GM20000 (cell line): ENCODE data around the gene TMEM174.
"Not testable (repeated sequence)": the region's sequence is repeated elsewhere in the genome, so short reads cannot be mapped to it uniquely, and the experiment has no call there.

ENCODE experiments used
- DNase-seq: peaks from one replicate; pipeline ENCODE4 v3.0.0; 2012; ENCODE audit warnings: low spot score
- CTCF ChIP-seq: IDR thresholded peaks from 2 replicates; pipeline ENCODE4 v1.5.1; 2012; ENCODE audit warnings: mild to moderate bottlenecking, control low read depth; ENCODE audit errors: extremely low read depth, missing control alignments

Gene TMEM174

GRCh38 chr5:73204733-73205132, 31.7 kb downstream of the TMEM174 start:
- no peak for DNase-seq
- TF ChIP-seq CTCF: no peak

DNA sequence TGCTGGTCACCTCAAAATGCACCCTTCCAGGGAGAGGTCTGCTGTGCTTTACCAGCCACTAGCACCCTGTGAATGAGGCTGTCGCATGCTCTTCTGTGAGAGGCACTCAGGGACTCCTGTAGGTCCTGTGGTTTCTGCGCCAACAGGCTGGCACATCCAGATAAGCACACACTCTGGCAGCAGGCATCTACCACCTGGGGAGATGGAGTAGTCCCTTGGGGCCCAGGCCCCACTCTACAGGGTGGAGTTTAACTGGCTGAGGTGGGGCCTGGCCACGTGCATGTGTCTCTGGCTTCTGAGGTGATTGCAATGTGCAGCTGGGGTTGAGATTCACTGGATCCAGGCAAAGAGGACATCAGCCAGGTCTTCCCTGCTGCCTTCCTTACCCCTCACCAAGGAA, 32.3 kb downstream of the TMEM174 start:
- no peak for TF ChIP-seq CTCF
- no peak for DNase-seq

- DNase-seq: not testable (repeated sequence)
Observed at GRCh38 chr5:73207239-73207638, 34.2 kb downstream of the TMEM174 start.

DNA sequence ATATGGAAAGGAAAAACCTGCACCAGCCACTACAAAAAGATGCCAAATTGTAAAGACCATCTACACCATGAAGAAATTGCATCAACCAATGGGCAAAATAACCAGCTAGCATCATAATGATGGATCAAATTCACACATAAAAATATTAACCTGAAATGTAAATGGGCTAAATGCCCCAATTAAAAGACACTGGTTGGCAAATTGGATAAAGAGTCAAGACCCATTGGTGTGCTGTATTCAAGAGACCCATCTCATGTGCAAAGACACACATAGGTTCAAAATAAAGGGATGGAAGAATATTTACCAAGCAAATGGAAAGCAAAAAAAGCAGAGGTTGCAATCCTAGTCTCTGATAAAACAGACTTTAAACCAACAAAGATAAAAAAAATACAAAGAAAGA, 36.1 kb downstream of the TMEM174 start:
- DNase-seq: not testable (repeated sequence)

DNA sequence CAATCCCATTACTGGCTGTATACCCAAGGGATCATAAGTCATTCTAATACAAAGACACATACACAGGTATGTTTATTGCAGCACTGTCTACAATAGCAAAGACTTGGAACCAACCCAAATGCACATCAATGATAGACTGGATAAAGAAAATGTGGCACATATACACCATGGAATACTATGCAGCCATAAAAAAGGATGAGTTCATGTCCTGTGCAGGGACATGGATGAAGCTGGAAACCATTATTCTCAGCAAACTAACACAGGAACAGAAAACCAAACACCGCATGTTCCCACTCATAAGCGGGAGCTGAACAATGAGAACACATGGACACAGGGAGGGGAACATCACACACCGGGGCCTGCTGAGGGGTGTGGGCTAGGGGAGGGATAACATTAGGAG, 39.7 kb downstream of the TMEM174 start:
- not testable (repeated sequence) for DNase-seq

- no peak for TF ChIP-seq CTCF
- no peak for DNase-seq
Observed at GRCh38 chr5:73213566-73213998, 40.6 kb downstream of the TMEM174 start.

DNA sequence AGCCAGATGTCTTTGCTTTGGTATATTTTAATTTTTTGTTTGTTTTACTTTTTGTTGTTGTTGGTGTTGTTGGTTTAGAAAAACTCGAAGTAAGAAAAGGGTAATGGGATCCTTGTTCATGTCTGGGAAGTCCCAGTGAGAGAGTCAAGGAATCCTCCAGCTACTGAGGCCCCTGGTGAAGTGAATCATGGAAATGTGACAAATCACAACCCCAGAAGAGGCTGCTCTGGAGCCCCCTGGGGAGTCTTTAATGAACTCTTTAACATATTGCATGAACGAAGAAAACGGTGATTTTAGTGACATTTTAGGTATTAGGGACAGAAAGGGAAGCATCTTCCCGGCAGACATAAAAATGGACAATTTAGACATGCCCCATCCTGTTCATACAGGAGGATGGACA, 41.3 kb downstream of the TMEM174 start:
- no peak for TF ChIP-seq CTCF

DNA sequence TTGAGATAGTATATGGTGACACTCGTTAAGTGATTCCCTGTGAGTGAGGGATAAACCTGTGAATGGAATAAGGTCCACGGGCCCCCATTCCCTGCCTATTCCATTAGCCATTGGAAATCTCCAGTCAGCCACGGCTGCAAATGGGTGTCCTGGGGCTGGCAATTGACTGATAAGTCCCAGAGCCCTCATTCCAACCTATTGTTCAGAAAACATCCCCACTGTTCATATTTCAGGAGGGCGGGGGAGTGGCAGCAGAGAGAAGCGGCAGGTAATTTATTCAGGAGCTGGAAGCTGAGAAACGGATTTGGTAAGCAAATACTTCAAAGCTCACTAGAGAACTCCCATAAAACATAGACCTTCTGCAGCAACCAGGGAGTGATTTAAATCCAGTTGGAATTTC, 42.0 kb downstream of the TMEM174 start:
- TF ChIP-seq CTCF: no peak
- DNase-seq: no peak

More for the DNA sequence above, 41.3 kb downstream of the TMEM174 start:
- no peak for DNase-seq

DNA sequence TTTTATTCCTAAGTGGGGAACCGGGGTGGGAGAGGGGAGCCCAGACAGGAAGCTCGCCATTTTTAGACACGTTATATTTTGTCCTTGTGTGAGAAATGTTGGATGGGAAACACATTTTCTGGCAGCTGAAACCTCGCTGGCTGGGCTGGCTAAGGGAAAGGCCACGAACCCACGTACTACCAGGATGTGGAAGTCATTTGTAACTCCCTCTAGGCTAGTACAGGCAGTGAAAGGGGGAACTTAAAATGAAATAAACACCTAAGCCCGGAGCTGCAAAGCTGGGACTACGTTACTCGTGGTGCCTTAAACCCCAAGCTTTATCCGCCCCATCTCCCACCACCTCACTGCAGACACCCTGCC, 42.5 kb downstream of the TMEM174 start:
- TF ChIP-seq CTCF: no peak
- DNase-seq: no peak
